Activated gamma-delta T cell (primary cell): ENCODE results near the gene RNF130.

Experiments used
- DNase-seq: peaks from one replicate; lab custom pipeline; 2025; lab: John Stamatoyannopoulos, UW

RNF130 gene

GRCh38 chr5:180085837-180086236 is 14.3 kb upstream of the RNF130 start:
- no peak for DNase-seq

GRCh38 chr5:180084638-180085561 is 13.3 kb upstream of the RNF130 start:
- no peak for DNase-seq

GRCh38 chr5:180083529-180084060 is 12.0 kb upstream of the RNF130 start:
- no peak for DNase-seq

- DNase-seq, result no peak
These were observed 11.3 kb upstream of the RNF130 start for GRCh38 chr5:180082633-180083420.

- no peak for DNase-seq
These were observed 9.9 kb upstream of the RNF130 start for GRCh38 chr5:180081481-180081880.

- DNase-seq, result no peak
These were observed 9.1 kb upstream of the RNF130 start for GRCh38 chr5:180080486-180081280.

GRCh38 chr5:180079702-180080466 is 8.3 kb upstream of the RNF130 start:
- DNase-seq, result no peak

GRCh38 chr5:180078348-180078747 is 6.8 kb upstream of the RNF130 start:
- no peak for DNase-seq

- no peak for DNase-seq
These were observed 6.2 kb upstream of the RNF130 start for GRCh38 chr5:180077594-180078284.

- no peak for DNase-seq
These were observed 4.1 kb upstream of the RNF130 start for GRCh38 chr5:180075703-180076102.

GRCh38 chr5:180074462-180074861 is 2.9 kb upstream of the RNF130 start:
- DNase-seq, result no peak

GRCh38 chr5:180072556-180072955 is 997 bp upstream of the RNF130 start:
- DNase-seq, result no peak

- DNase-seq, result no peak
These were observed 643 bp upstream of the RNF130 start for GRCh38 chr5:180072256-180072548.

GRCh38 chr5:180070756-180071530 is 616 bp downstream of the RNF130 start:
- DNase-seq, result no peak

GRCh38 chr5:180069589-180070247 is 1.8 kb downstream of the RNF130 start:
- no peak for DNase-seq

GRCh38 chr5:180068519-180069090 is 3.0 kb downstream of the RNF130 start:
- no peak for DNase-seq

GRCh38 chr5:180067986-180068385 is 3.6 kb downstream of the RNF130 start:
- no peak for DNase-seq

- DNase-seq, result no peak
These were observed 11.4 kb downstream of the RNF130 start for GRCh38 chr5:180060192-180060591.

GRCh38 chr5:180059326-180059725 is 12.2 kb downstream of the RNF130 start:
- no peak for DNase-seq
